HepG2 (cell line): Measurements from ENCODE around the gene PIK3CD.

Source experiments
- FOXM1 ChIP-seq: sonication (generic); formaldehyde crosslinking; IDR thresholded peaks from 2 replicates; pipeline ENCODE4 v1.5.0; 2020; ENCODE audit warnings: missing genetic modification reagents
- POLR2A ChIP-seq, 2 experiments: IDR thresholded peaks; 2 replicates each; pipeline ENCODE4 v1.6.1; 2011; ENCODE audit warnings: low read depth in 2 of 2, low read length in 2 of 2, mild to moderate bottlenecking in 1 of 2, moderate library complexity in 1 of 2; ENCODE audit not compliant: insufficient read depth in 1 of 2
- STAT5B ChIP-seq: sonication (generic); formaldehyde crosslinking; IDR thresholded peaks from 2 replicates; pipeline ENCODE4 v1.4.0; 2020; ENCODE audit warnings: missing genetic modification reagents
- TCF7 ChIP-seq: sonication (generic); IDR thresholded peaks from 2 replicates; pipeline ENCODE4 v1.6.1; 2016; ENCODE audit warnings: antibody characterized with exemption, low read depth
- XBP1 ChIP-seq: sonication (generic); formaldehyde crosslinking; IDR thresholded peaks from 2 replicates; pipeline ENCODE4 v1.5.0; 2020; ENCODE audit warnings: missing genetic modification reagents
- TF ChIP-seq, protein P1 (sequence below): sonication (generic); formaldehyde crosslinking; IDR thresholded peaks from 2 replicates; pipeline ENCODE4 v1.5.0; 2020; ENCODE audit warnings: mild to moderate bottlenecking, missing genetic modification reagents, moderate library complexity

DNA sequence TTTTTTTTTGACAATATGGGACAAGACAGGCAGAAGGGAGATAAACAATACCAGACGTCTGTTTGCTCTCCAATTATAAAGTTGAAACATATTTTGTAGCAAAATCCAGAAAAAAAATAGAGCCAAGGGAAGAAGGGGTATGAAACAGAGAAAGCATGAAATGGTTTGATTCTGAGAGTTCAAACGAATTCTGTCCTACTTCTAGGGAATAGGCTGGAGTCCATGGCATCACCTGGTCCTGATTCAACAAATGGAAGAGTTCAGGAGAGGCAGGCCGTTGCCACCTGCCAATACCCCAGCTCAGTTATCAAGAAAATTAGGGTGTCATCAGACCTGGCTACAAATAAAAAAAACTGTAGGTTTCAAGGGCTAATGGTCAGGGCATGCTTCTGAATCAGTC is 100.4 kb downstream of the PIK3CD start:
- TF ChIP-seq, protein P1, sequence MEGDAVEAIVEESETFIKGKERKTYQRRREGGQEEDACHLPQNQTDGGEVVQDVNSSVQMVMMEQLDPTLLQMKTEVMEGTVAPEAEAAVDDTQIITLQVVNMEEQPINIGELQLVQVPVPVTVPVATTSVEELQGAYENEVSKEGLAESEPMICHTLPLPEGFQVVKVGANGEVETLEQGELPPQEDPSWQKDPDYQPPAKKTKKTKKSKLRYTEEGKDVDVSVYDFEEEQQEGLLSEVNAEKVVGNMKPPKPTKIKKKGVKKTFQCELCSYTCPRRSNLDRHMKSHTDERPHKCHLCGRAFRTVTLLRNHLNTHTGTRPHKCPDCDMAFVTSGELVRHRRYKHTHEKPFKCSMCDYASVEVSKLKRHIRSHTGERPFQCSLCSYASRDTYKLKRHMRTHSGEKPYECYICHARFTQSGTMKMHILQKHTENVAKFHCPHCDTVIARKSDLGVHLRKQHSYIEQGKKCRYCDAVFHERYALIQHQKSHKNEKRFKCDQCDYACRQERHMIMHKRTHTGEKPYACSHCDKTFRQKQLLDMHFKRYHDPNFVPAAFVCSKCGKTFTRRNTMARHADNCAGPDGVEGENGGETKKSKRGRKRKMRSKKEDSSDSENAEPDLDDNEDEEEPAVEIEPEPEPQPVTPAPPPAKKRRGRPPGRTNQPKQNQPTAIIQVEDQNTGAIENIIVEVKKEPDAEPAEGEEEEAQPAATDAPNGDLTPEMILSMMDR (CRISPR knock-in tag), result no peak
- no peak for TF ChIP-seq POLR2A (IDR thresholded peaks at IDR 0.05; ENCODE audit: insufficient read depth in 1 of 2, low read depth in 2 of 2, low read length in 2 of 2)
- TF ChIP-seq XBP1 (CRISPR knock-in tag), result no peak
- TF ChIP-seq STAT5B (CRISPR knock-in tag), result no peak
- TF ChIP-seq TCF7, result no peak
- TF ChIP-seq FOXM1 (CRISPR knock-in tag), result no peak
